Esophagus (tissue), 2 donors: ENCODE results near the gene TNK2. TPM values are rescaled to one million over a fixed set of nuclear protein-coding genes. Genes with fewer than 3 reads are reported as not detected.
"Not testable (repeated sequence)": the region's sequence is repeated elsewhere in the genome, so short reads cannot be mapped to it uniquely, and the experiment has no call there.

Source experiments
- H3K27ac ChIP-seq, 2 donors: one replicate each; pipeline ENCODE4 v1.5.1; 2013; ENCODE audit warnings: low read depth in 2 of 2, mild to moderate bottlenecking in 2 of 2, inconsistent platforms in 1 of 2, low read length in 1 of 2, moderate library complexity in 1 of 2
- H3K27me3 ChIP-seq, 2 donors: one replicate each; pipeline ENCODE4 v1.6.1; 2013; ENCODE audit warnings: low read length in 2 of 2, control low read depth in 1 of 2, mild to moderate bottlenecking in 1 of 2; ENCODE audit not compliant: insufficient read depth in 2 of 2, control insufficient read depth in 1 of 2
- H3K36me3 ChIP-seq, 2 donors: one replicate each; pipeline ENCODE4 v1.6.1; 2013; ENCODE audit warnings: low read length in 1 of 2; ENCODE audit not compliant: control insufficient read depth in 2 of 2, insufficient read depth in 2 of 2
- H3K4me1 ChIP-seq, 2 donors: one replicate each; pipeline ENCODE4 v1.6.1; 2013; ENCODE audit warnings: low read length in 1 of 2; ENCODE audit not compliant: control insufficient read depth in 2 of 2, insufficient read depth in 2 of 2
- H3K4me3 ChIP-seq, 2 donors: one replicate each; pipeline ENCODE4 v1.5.1; 2013; ENCODE audit warnings: low read length in 2 of 2, mild to moderate bottlenecking in 2 of 2, low read depth in 1 of 2, moderate library complexity in 1 of 2
- H3K9me3 ChIP-seq, 2 donors: one replicate each; pipeline ENCODE4 v1.6.1; 2013; ENCODE audit warnings: mild to moderate bottlenecking in 2 of 2, low read depth in 1 of 2, low read length in 1 of 2, moderate library complexity in 1 of 2; ENCODE audit not compliant: control insufficient read depth in 2 of 2, insufficient read depth in 1 of 2
- WGBS, 2 donors: extraction: QIAGEN DNeasy Blood & Tissue Kit; methylation state at CpG; one replicate each; pipeline ENCODE4 v1.1.7; 2013; 5-methylcytosine and 5-hydroxymethylcytosine counted together
- polyA plus RNA-seq, 2 donors: library from polyadenylated mRNA; stranded (reverse); fragments of 200-250 nt; gene quantifications; one replicate each; pipeline ENCODE4 v1.2.3, GENCODE V29; 2013
- donor health status: healthy with polysubstance abuse.
- donor health status: Bipolar disorder and iron deficiency.

Gene TNK2
- polyA plus RNA-seq, 2 donors, result 38.8 to 87.5 TPM

- 95 to 96% methylated on average over 20 of the region's 20 CpGs for WGBS, 2 donors
- not testable (repeated sequence) for H3K27me3 ChIP-seq, H3K4me1 ChIP-seq, H3K27ac ChIP-seq, H3K36me3 ChIP-seq, H3K9me3 ChIP-seq, H3K4me3 ChIP-seq
These were observed 38.8 kb upstream of the TNK2 start for GRCh38 chr3:195946910-195947699.

GRCh38 chr3:195941265-195941815, 33.0 kb upstream of the TNK2 start:
- WGBS, 2 donors, result 92 to 93% methylated on average over 26 to 27 of the region's 27 CpGs

GRCh38 chr3:195940806-195941205, 32.5 kb upstream of the TNK2 start:
- H3K4me3 ChIP-seq, H3K4me1 ChIP-seq, H3K27ac ChIP-seq, H3K36me3 ChIP-seq, H3K27me3 ChIP-seq, H3K9me3 ChIP-seq: not testable (repeated sequence)
- 84 to 89% methylated on average over 13 of the region's 13 CpGs for WGBS, 2 donors

More at GRCh38 chr3:195941265-195941815, 33.0 kb upstream of the TNK2 start:
- H3K9me3 ChIP-seq, H3K4me3 ChIP-seq, H3K27ac ChIP-seq, H3K36me3 ChIP-seq, H3K27me3 ChIP-seq, H3K4me1 ChIP-seq: not testable (repeated sequence)

- not testable (repeated sequence) for H3K36me3 ChIP-seq, H3K4me1 ChIP-seq, H3K9me3 ChIP-seq, H3K27me3 ChIP-seq, H3K27ac ChIP-seq, H3K4me3 ChIP-seq
- 91 to 93% methylated on average over 28 of the region's 30 CpGs for WGBS, 2 donors
These were observed 31.4 kb upstream of the TNK2 start for GRCh38 chr3:195939526-195940470.

GRCh38 chr3:195933044-195933430, 24.7 kb upstream of the TNK2 start:
- H3K4me3 ChIP-seq, H3K27ac ChIP-seq, H3K4me1 ChIP-seq, H3K36me3 ChIP-seq, H3K9me3 ChIP-seq, H3K27me3 ChIP-seq: not testable (repeated sequence)
- WGBS, 2 donors, result 91 to 92% methylated on average over 6 of the region's 6 CpGs

- WGBS, 2 donors, result 91 to 92% methylated on average over 9 of the region's 9 CpGs
- no peak overlapping the region for H3K4me3 ChIP-seq
- no peaks in the 10 kb centered on the region for H3K4me1 ChIP-seq
- H3K27me3 ChIP-seq, result no peaks in the 10 kb centered on the region
- H3K27ac ChIP-seq, result no peak overlapping the region
- H3K9me3 ChIP-seq, result no peaks in the 10 kb centered on the region
- H3K36me3 ChIP-seq, result no peaks in the 10 kb centered on the region
These were observed 24.2 kb upstream of the TNK2 start for GRCh38 chr3:195932418-195933043.

- Histone ChIP-seq H3K27me3 (no peaks in the 10 kb centered on the region), H3K27ac (no peak overlapping the region)
- 85% methylated on average over 8 of the region's 8 CpGs for WGBS, 2 donors
These were observed 23.4 kb upstream of the TNK2 start for GRCh38 chr3:195931582-195932273.

GRCh38 chr3:195929452-195929851, 21.1 kb upstream of the TNK2 start:
- H3K9me3 ChIP-seq, result no peaks in the 10 kb centered on the region
- H3K4me3 ChIP-seq, result no peak overlapping the region
- 70 to 81% methylated on average over 3 of the region's 3 CpGs for WGBS, 2 donors
- no peaks in the 10 kb centered on the region for H3K27me3 ChIP-seq
- no peak overlapping the region for H3K27ac ChIP-seq
- no peaks in the 10 kb centered on the region for H3K36me3 ChIP-seq
- no peaks in the 10 kb centered on the region for H3K4me1 ChIP-seq

More at GRCh38 chr3:195931582-195932273, 23.4 kb upstream of the TNK2 start:
- H3K36me3 ChIP-seq, result no peaks in the 10 kb centered on the region
- H3K4me3 ChIP-seq, result no peak overlapping the region
- no peaks in the 10 kb centered on the region for H3K4me1 ChIP-seq
- no peaks in the 10 kb centered on the region for H3K9me3 ChIP-seq

- no peak overlapping the region for H3K27ac ChIP-seq
- 36 to 55% methylated on average over 13 of the region's 13 CpGs for WGBS, 2 donors
- peaks cover 0 to 4% of the 10 kb centered on the region in 2 donors for H3K4me1 ChIP-seq
- H3K36me3 ChIP-seq, result no peaks in the 10 kb centered on the region
- H3K27me3 ChIP-seq, result no peaks in the 10 kb centered on the region
- no peaks in the 10 kb centered on the region for H3K9me3 ChIP-seq
- H3K4me3 ChIP-seq, result no peak overlapping the region
These were observed 13.0 kb upstream of the TNK2 start for GRCh38 chr3:195921334-195921791.
